Activated effector memory CD4-positive, alpha-beta T cell treated with Interleukin-2 at 50 U/mL for 16 hours (primary cell): ENCODE data around the gene UBE2Q1.

Source experiments
- DNase-seq: peaks from one replicate; pipeline ENCODE4 v3.0.0-alpha.2; 2020

Gene UBE2Q1

DNA sequence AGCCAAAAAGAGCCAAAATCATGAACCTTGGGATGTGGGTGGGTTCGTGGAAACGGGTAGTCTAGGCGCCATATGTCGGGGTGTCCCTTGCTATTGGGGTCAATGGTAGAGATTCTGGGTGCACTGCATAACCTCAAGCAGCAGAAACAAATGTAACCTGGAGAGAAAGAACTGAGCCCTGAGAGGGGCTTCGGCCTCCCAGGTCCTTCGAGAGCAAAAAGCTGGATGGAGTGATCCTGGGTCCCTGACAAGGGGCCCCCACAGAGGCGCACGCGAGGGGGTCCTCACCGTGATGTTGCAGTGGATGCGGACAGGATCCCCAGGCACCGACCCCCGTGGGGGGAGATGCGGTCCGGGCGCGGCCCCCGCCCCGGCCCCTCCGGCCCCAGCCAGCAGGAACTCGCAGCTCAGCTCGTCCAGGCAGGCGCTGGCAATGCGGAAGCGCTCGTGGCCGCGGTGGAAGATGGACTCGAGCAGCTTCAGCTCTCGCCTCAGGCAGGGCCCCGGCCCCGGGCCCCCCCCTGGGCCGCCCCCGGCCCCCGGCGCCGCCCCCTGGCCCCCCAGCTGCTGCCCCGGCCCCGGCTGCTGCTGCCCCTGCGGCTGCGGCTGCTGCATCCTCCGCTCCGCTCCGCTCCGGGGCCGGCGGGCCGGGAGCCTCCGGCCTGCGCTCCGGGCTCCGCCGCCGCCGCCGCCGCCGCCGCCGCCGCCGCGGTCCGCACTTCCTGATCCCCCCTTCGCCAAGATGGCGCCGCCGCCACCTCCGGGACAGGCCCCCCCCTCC is at the start of gene UBE2Q1:
UBE2Q1 (minus strand) TSS at position 724 of the 781 bp plus-strand sequence; CDS start at position 615, 109 bp downstream.
- peak; percentile 22 for DNase-seq

DNA sequence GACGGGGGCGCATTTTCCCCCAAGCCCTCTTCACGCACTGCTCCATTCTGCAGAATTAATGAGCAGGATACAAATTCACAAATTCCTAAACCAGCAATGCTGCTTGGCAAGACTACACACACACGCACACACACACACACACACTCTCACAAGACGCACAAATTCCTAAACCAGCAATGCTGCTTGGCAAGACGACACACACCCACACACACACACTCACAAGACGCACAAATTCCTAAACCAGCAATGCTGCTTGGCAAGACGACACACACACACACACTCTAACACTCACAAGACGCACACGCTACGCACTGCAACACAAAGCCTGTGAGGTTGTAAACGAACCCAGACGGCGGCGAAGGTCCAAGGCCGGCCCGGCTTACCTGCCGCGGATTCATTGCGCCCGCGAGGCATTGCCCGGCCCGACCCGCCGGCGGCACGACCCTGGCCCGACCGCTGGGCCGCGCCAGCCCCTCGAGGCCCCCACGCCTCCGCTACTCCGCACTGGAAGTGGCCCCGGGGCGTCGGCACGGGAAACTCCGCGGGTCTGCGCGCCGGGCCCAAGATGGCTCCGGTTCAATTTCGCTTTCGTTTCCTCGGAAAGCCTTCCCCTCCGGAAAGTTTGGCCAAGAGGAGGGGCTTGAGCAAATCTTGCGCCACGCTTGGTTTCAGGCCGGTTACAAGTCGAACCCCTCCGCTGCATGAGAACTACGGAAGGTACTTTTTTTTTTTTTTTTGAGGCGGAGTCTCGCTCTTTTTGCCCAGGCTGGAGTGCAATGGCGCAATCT is 49.3 kb upstream of the UBE2Q1 start, which contains the start of gene ADAR:
ADAR (minus strand) TSS at position 578 of the 788 bp plus-strand sequence; CDS start at position 398, 180 bp downstream.
- DNase-seq = peak; percentile 83

DNA sequence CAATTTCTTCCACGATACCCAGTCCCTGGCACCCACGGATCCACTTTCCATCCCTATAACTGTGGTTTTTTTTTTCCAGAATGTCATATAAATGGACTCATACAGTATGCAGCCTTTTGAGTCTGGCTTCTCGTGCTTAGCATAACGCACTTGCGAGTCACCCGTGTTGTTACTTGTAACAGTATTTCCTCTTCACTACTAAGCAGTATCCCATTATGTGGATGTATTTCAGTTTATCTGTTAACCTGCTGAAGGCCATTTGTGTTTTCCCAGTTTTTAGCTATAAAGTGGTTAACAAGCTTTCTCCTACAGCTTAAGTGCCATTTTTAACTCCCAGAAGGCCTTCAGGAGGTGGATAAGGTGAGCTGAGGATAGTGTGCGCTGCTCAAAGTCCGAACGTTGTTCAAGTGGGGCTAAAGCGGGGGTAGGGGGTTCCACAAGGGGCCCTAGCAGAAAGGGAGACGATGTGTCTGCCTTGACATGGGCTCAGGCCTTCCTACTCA is 48.7 kb upstream of the UBE2Q1 start:
- DNase-seq = peak; percentile 10

DNA sequence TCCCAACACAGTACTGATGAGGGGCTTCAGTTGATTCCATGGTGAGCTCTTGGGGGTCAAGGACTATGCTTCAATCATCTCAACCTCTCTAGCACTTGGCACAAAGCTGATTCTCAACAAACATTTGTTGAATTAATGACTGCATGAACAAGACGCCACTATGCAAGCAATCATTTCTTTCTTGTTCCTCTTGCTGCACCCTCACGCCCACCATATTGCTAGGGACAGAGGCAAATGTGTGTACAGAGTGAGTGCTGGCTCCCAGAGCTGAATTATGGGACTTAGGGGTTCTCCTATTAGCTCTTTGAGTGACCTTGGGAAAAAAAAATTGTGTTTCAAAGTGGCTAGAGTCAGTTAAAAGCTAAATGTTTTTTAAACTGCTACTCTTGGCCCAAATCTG is 47.1 kb upstream of the UBE2Q1 start:
- no peak for DNase-seq

DNA sequence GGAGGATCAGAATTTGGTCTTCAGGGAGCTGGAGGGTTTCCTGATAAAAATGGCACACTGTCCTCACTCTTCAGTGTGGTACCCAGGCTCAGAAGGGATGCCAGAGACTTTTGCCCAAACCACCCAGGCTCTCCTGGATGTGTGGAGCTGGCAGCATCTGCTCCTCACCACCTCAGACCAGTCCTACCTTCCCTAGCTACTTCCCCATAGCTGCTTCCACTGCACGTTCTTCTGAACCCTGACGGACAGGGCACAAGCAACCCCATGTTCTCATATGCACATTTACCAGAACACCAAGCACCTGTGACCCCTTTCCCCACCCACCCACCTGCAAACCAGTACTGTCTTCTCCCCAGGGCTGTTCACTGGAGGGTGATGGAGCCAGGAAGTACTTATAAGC is 44.9 kb upstream of the UBE2Q1 start:
- DNase-seq = no peak

DNA sequence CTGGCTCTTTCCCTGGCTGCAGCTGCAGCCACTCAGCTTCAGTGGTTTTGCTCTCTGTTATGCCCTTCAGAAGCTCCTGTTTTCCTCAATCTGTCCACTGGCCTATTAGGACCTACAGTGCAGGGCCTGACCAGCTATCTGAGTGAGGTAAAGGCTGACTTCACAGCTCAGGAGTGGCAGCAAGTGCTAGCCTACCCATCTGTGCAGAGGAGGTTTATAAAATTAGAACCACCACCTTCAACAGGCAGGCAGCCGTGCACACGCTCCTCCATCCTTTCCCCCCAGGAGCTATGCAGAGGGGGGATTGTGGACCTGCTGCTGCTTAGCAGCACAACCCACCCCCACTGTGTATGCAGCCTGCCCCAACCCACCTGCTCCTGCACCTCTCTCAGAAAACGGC is 41.2 kb upstream of the UBE2Q1 start:
- no peak for DNase-seq

DNA sequence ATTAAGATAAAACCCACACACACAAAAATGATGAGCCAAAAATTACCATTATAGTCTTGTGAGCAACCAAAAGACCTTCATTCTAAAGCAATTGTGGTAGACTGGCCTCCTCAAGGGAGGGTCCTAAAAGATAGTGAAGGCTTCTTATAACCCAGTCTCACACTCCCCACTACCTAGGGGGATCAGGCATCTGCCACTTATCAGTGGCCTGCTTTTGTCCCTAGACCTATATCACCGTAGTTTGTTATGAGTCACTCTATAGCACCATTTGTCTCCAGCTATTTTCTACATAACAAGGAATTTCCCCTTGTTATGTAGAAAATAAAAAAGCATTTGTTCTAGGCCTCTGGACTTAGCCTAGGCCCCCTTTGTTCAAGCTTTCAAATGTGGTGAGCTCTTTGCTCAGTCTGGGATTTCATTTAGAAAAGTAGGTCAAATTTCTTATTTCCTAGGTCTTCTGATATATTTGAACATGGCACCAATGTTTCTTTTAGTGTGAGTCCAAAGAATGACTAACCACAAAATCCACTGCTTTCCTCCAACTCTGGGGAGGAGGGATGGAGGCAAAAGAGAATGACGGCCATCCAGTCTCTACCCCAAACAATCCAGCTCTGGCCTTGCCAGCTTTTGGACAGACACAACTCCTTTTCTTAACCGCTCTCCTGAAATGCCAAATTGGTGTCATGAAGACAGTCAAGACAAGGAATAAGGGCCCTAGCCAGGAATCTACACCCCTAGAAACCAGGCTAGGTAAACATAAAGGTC is 40.6 kb upstream of the UBE2Q1 start:
- no peak for DNase-seq

DNA sequence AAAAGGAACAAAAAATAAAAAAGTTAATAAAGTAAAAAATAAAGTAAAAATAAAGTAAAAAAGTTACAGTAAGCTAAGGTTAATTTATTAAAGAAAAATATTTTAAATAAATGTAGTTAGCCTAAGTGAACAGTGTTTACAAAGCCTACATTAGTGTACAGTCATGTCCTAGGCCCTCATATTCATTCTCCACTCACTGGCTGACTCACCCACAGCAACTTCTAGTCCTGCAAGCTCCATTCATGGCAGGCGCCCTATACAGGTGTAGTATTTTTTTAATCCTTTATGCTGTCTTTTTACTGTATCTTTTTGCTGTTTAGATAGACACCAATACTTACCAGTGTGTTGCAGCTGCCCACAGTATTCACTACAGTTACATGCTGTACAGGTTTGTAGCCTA is 37.2 kb upstream of the UBE2Q1 start:
- no peak for DNase-seq

DNA sequence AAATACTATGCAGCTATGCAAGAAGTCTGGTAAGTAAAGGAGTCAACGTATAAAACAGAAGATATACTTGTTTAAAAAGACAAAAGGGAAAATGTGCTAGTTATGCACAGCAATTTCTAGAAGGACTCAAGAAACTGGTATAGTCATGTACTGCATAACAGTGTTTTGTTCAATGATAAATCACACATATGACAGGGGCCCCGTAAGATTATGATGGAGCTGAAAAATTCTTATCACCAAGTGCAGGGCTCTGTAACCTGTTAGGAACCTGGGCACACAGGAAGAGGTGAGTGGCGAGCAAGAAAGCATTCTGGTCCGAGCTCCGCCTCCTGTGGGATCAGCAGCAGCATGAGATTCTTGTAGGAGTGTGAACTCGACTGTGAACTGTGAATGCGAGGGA is 36.3 kb upstream of the UBE2Q1 start:
- no peak for DNase-seq

DNA sequence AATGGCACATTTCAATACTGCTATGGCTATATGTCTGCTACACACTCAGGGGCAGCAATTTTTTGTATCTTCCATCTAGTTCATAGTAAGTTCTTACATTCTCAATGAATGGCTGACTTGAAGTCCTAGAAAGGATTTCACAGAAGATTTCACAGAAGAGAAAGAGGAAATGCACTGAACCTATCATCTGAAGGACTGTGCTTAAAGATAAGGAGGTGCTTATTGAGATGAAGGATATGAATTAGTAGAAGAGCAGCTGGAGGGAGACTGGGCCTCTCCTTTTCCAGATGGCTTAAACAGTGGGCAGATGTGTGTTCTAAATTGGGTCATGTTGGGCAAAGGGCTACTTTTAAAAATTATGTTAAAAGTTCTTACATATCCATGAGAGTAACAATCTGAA is 34.9 kb upstream of the UBE2Q1 start:
- DNase-seq = no peak

DNA sequence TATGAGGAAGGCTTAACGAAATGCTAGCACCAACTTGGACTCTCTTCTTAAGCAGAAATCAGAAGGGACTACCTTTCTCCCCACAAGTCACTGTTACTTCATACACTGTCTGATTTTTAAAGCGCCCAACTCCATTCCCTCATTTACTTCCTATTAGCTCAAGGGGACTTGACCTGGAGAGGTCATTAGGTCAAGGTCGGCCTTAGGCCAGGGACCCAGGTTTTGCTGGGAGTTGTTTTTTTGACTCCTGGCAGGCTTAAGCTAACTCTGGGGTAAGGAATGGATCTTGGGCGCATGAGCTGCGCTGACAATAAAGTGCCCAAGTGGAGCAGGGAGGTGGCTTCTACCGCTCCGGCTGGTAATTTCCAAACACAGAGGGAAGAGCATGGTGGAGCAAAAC is 32.7 kb upstream of the UBE2Q1 start:
- no peak for DNase-seq

DNA sequence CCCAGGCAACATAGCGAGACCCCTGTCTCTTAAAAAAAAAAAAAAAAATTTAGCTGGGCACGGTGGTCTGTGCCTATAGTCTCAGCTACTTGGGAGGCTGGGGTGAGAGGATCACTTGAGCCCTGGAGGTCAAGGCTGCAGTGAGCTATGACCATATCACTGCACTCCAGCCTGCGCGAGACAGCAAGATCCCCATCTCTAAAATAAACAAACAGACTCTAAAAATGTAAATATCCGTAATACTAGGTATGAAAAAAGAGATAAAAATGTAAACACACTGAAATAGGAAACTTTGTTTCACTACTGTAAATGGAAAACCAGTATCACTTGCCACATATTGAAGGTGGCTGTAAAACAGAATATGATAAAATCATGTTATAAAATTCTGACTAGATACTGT is 32.3 kb upstream of the UBE2Q1 start:
- DNase-seq = no peak

DNA sequence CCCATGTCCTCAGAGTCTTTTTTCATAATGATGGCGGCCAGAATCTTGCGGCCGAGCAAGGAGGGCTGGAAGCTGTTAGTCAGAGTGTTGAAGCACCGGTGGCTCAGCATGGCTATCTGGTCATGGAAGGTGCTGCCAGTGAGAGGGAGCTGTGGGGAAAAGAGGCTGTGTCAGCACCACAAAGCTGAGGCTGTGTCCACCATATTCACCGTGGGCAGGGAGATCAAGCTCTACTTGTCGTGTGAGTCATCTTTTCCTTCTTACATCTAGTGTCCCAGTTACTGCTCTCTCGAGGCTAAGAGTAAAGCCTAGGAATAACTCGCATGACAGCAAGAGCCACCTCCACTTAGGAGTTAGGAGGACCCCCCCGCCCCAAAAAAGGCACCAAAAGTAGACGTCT is 31.3 kb upstream of the UBE2Q1 start:
- no peak for DNase-seq

DNA sequence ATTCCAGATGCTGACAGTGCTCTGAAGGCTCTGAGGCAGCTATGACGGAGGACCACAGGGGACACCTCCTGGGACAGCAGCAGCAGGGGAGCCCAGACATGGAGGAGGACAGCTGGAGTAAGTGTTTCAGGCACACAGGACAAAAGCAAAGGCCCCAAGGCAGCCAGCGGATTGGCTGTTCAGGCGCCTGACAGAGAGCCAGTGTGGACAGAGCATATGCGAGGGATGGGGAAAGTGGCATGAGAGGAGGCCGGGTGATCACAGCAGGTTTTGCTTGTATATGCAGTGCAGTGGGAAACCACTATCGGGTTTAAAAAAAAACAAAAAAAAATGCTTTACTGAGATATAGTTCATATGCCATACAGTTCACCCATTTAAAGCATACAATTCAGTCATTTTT is 28.2 kb upstream of the UBE2Q1 start:
- DNase-seq = no peak

DNA sequence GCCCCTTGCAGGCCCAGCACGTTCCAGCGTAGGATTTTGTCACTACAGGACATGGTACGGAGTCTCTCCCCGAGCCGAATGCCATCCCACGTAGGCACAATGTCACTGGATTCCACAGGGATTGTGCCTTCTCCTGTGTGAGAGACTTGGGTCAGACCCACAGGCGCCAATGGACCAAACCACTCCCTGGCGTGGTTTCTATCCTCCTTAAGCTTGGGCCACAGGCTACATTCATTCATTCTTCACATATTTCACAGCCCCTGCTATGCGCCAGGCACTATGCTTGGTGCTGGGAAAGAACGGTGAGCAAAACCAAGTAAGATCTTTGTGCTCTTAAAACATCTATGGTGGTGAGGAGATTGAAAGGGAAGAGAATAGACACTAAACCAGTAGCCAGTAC is 27.8 kb upstream of the UBE2Q1 start:
- DNase-seq = no peak

DNA sequence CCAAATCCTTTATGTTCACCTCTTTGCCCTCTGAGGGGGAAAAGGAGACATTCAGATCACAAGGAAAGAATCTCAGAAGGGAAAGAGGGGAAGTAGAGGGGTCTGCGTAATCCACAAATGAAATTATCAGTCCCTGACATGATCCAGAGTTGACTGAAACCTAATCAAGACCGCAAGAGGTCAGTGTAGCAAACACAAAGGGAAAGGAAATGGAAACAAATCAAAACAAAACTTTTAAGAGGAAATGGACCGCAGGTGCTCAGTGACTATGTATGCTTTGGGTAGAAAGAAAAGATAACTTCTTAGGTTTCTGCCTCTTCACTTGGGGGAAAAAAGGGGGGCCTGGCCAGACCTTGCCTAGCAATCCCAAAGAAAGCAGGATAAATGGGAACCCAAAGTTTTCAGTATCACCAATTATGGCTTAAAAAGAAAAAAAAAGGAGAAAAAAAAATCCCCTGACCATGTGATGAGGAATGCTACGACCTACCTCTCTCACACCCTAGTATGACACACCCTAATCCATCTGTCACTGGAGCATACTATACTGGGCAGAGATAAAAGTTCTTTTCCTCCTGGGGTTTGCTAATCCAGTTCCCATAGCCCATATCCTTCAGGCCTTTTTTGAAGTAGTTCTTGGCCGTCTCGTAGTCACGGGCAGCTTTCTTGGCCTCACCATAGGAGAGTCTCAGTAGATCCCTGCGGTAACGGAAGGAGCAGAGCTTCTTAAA is 26.0 kb upstream of the UBE2Q1 start:
- no peak for DNase-seq

DNA sequence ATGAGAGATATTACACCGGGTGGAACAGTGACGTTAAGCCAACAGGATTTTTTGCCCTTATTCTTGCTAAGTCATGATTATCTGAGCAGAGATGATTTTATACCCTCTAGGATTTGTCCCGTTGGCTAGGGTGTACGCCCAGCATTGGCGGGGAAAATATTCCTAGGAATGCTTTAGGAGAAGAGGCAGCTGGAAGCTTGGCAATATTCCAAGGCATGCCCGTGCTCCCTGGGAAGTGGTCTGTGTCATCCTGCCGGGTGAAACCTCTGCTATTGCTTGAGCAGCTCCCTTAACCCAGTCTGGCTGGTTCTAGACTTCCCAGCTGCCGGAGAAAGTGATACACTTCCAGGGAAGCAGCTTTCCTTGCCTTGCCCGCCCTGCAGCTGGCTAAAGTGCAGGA is 25.3 kb upstream of the UBE2Q1 start:
- DNase-seq = no peak

DNA sequence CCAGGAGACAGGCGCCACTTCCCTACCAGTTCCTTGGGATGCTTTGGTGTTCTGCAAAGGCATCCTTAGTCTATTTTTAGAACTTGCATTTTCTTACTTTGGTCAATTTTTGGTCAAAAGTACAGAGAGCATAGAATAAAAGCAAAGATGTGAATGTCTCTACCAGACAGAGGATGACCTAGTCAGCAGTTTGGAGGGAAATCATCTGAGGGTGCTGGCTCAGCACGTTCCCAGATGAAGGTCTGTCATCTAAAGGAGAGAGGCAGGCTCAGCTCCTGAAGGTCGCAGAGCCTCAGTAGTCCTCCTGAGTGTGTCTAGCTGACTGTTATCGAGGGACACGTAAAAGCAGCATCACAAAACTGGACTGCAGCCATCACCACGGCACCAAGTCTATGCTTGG is 24.4 kb upstream of the UBE2Q1 start:
- no peak for DNase-seq

DNA sequence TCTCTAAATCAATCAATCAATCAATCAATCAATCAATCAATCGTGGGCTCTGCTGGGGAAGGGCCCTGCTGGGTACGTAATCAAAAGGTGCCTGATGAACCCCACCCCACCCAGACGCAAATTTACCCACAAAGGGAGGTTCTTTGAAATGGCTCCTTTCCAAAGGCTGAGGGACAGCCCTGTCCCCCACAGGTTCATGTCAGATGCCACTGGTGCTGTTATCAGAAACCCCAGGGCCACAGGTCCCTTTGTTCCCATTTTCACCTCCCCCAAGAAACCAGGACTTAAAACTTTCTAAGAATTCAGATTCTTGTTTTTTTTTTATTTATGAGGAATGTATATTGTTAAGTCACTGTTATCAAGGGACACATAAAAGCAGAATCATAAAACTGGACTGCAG is 23.3 kb upstream of the UBE2Q1 start:
- no peak for DNase-seq

DNA sequence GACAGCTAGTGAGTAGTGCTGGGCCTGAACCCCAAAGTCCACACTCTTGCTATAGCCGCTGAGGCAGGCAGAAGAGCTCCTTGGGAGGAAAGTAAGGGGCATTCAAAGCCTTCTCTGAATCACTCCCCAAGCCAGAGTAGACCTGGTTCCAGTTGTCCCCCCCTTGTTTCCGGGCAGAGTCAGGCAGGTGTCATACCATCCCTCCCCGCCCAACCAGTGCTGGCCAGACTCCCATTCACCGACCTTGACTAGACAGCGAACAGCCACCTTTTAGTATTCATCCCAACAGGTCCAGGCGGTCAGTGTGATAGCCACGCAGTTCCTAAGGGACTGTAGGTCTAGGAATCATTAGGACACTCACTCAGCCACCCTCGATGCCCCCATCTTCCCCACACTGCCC is 20.9 kb upstream of the UBE2Q1 start:
- DNase-seq = no peak

DNA sequence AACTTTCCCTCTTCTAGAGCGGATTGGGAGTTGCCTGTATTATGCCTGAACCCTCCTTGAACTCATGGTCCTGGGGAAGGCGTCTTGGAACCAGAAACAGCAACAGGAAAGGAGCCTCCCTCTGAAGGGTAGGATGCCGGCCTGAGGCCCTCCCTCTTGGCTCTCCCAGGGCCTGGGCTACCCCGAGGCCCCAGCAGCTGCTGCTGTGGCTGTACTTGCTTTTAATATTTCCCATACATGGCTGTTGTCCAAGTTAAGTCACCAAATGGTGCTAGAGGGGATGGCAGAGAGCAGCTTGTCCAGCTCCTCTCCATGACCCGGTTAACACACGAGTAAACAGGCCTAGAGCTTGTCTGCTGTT is 19.6 kb upstream of the UBE2Q1 start:
- no peak for DNase-seq

DNA sequence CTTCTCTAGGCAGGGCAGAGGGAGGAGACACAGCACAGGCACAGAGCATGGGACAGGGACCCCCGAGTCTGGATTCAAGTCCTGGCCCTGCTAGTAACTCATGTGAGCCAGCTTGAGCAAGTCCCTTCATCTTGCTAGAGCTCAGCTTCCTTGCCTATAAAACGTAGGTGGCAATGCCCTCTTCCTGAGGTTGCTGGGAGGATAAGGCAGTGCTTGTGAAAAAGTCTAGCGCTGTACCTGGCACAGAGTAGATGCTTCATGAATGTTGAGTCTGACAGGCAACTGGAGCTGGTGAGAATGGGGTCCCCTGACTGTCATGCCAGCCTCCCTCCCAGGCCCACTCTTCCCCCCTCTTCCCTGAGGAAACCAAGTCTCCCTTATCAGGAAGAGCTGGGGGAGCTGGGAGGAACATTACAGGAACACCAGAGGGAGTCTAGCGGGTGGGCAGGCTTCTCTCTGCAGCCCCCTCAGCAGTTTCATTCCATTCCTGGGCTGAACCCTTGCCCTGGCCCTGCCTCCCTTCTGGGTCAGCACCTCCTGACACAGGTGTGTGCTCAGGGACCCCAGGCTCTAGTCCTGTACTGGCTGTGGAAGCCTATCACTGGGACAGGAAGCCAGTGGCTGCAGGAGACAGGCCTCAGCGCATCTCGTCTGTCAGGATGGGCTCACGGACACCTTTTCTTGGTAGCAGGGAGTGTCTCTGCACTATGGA is 19.0 kb upstream of the UBE2Q1 start:
- no peak for DNase-seq
